Putamen (tissue), 1 donor: ENCODE measurements around the gene PHLDA3.

Experiments used
- DNase-seq: peaks from one replicate; pipeline ENCODE4 v3.0.0-alpha.2; 2016; ENCODE audit warnings: low spot score

Gene PHLDA3

GRCh38 chr1:201468844-201469644 lies at the start of gene PHLDA3:
PHLDA3 (minus strand) TSS chr1:201469188; CDS start chr1:201468786, 402 bp downstream.
- peak; percentile 88 for DNase-seq

GRCh38 chr1:201518071-201518470 lies 49.1 kb upstream of the PHLDA3 start:
- DNase-seq, result no peak

GRCh38 chr1:201517631-201518030 lies 48.6 kb upstream of the PHLDA3 start:
- DNase-seq, result no peak

GRCh38 chr1:201516511-201517127 lies 47.6 kb upstream of the PHLDA3 start:
- DNase-seq, result no peak

GRCh38 chr1:201515895-201516294 lies 46.9 kb upstream of the PHLDA3 start:
- DNase-seq, result no peak

GRCh38 chr1:201515062-201515750 lies 46.2 kb upstream of the PHLDA3 start:
- no peak for DNase-seq

GRCh38 chr1:201514466-201514865 lies 45.5 kb upstream of the PHLDA3 start:
- DNase-seq, result no peak

- no peak for DNase-seq
These were observed 44.7 kb upstream of the PHLDA3 start for GRCh38 chr1:201513498-201514243.

- DNase-seq, result peak; percentile 84
These were observed 43.1 kb upstream of the PHLDA3 start for GRCh38 chr1:201511941-201512539.

GRCh38 chr1:201511396-201511940 lies 42.5 kb upstream of the PHLDA3 start:
- DNase-seq, result no peak

GRCh38 chr1:201510734-201511133 lies 41.7 kb upstream of the PHLDA3 start:
- DNase-seq, result no peak

GRCh38 chr1:201509601-201510374 lies 40.8 kb upstream of the PHLDA3 start:
- DNase-seq, result no peak

- no peak for DNase-seq
These were observed 39.8 kb upstream of the PHLDA3 start for GRCh38 chr1:201508809-201509208.

GRCh38 chr1:201507360-201507675 lies 38.3 kb upstream of the PHLDA3 start:
- no peak for DNase-seq

GRCh38 chr1:201506557-201507359 lies 37.8 kb upstream of the PHLDA3 start, which contains the start of gene CSRP1:
CSRP1 (minus strand) TSS chr1:201507123; CDS start chr1:201496303, 10,820 bp downstream.
- peak; percentile 92 for DNase-seq

- DNase-seq, result no peak
These were observed 37.1 kb upstream of the PHLDA3 start for GRCh38 chr1:201506092-201506491.

GRCh38 chr1:201505503-201505890 lies 36.5 kb upstream of the PHLDA3 start:
- DNase-seq, result no peak

GRCh38 chr1:201504799-201505502 lies 36.0 kb upstream of the PHLDA3 start:
- no peak for DNase-seq

GRCh38 chr1:201504179-201504631 lies 35.2 kb upstream of the PHLDA3 start:
- no peak for DNase-seq
